Sigmoid colon (tissue), 7 donors: ENCODE measurements around the gene RGS11. TPM values are rescaled to one million over a fixed set of nuclear protein-coding genes. Genes with fewer than 3 reads are reported as not detected.

Source experiments
- DNase-seq: peaks from one replicate; pipeline ENCODE4 v3.0.0-alpha.2; 2019
- H3K27ac ChIP-seq, 4 donors: fragments of 200-600 bp; sonication (generic); one replicate each; pipeline ENCODE4 v1.5.1; 2016 to 2019; ENCODE audit warnings: mild to moderate bottlenecking in 1 of 4
- H3K27me3 ChIP-seq, 3 donors: fragments of 200-600 bp; sonication (generic); one replicate each; pipeline ENCODE4 v1.5.1; 2019; ENCODE audit warnings: mild to moderate bottlenecking in 1 of 3
- H3K36me3 ChIP-seq, 4 donors: fragments of 200-600 bp; sonication (generic); one replicate each; pipeline ENCODE4 v1.5.1; 2016 to 2019
- H3K4me1 ChIP-seq, 4 donors: fragments of 200-600 bp; sonication (generic); one replicate each; pipeline ENCODE4 v1.5.1; 2017 to 2019
- H3K4me3 ChIP-seq, 4 donors: fragments of 200-600 bp; sonication (generic); one replicate each; pipeline ENCODE4 v1.5.1; 2017 to 2019; ENCODE audit warnings: mild to moderate bottlenecking in 2 of 4, moderate library complexity in 1 of 4
- H3K9me3 ChIP-seq, 4 donors: fragments of 200-600 bp in 3 of 4; sonication (generic) in 3 of 4; one replicate each; pipeline versions ENCODE4 v1.5.1 to v1.6.1; 2013 to 2019
- EP300 ChIP-seq, 4 donors: sonication (generic); formaldehyde crosslinking; IDR thresholded peaks; one replicate each; pipeline ENCODE4 v1.6.1; 2017; ENCODE audit warnings: antibody characterized with exemption in 4 of 4
- POLR2A ChIP-seq, 2 donors: fragments of 450-650 bp; IDR thresholded peaks; one replicate each; pipeline ENCODE4 v1.6.1; 2016; ENCODE audit warnings: antibody characterized with exemption in 2 of 2, mild to moderate bottlenecking in 2 of 2, moderate library complexity in 2 of 2
- POLR2AphosphoS5 ChIP-seq, 4 donors: sonication (generic); formaldehyde crosslinking; IDR thresholded peaks; one replicate each; pipeline ENCODE4 v1.6.1; 2017; ENCODE audit warnings: antibody characterized with exemption in 4 of 4
- WGBS, 2 donors: extraction: QIAGEN DNeasy Blood & Tissue Kit; methylation state at CpG; one replicate each; pipeline ENCODE4 v1.1.7; 2013; 5-methylcytosine and 5-hydroxymethylcytosine counted together
- intact Hi-C: fragments of 100-400 bp; cut with DNase I; formaldehyde crosslinking; loops from one replicate; pipeline ENCODE4 v1.15.1; 2023
- polyA plus RNA-seq, 3 donors: library from polyadenylated mRNA; stranded (reverse); fragments of 200-250 nt; gene quantifications; one replicate each; pipeline ENCODE4 v1.2.3, GENCODE V29; 2013
- total RNA-seq, 4 donors: library from RNA; depleted of rRNA; stranded (reverse); fragments of >200 nt; gene quantifications; one replicate each; pipeline ENCODE4 v1.1.0, GENCODE V29; 2016
- TF ChIP-seq, protein P1 (sequence below), 4 experiments: fragments of 450-650 bp in 3 of 4; fragments of 200-600 bp in 1 of 4; IDR thresholded peaks; one replicate each; pipeline ENCODE4 v1.5.1; 2016 to 2019; ENCODE audit warnings: antibody characterized with exemption in 4 of 4, mild to moderate bottlenecking in 3 of 4, moderate library complexity in 2 of 4
- donor health status: healthy with polysubstance abuse.
- donor health status: Bipolar disorder and iron deficiency.
- donor health status: healthy.

The RGS11 gene
- total and polyA plus RNA-seq, 7 donors, result 0.23 to 24.9 (median 6.4) TPM

DNA sequence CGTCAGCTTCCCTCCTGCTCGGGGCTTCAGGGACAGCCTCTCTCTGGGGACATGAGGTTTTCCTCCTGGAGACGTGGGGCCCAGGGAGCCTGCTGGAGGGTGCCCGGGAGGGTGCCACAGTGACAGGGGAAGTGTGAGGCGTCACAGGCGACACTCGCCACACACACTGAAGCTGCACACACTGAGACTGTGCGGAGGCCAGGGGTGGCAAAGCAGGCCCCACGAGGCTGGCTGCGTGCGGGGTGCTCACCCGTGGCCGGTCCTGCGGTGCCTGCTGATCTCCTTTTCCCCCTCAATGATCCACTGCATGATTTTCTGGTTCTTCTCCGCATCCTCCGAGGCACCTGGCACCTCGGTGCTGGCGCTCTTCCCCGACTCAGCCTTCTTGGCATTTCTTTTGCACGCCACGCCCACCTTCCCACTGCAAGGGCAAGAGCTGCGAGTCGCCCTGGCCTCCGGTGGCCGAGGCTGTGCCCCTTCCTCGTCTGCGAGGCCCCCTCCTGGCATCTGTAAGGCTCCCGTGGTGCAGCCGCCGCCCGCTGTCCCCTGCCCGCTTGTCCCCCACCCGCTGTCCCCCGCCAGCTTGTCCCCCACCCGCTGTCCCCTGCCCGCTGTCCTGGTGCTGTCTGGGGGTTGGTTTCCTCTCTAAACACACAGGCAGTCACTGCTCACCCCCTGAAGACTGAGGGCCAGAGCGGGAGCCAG, 21.2 kb upstream of the RGS11 start:
- DNase-seq, result no peak
- TF ChIP-seq EP300 (IDR thresholded peaks at IDR 0.05) (no peak), POLR2AphosphoS5 (IDR thresholded peaks at IDR 0.05) (no peak)
- TF ChIP-seq, protein P1, sequence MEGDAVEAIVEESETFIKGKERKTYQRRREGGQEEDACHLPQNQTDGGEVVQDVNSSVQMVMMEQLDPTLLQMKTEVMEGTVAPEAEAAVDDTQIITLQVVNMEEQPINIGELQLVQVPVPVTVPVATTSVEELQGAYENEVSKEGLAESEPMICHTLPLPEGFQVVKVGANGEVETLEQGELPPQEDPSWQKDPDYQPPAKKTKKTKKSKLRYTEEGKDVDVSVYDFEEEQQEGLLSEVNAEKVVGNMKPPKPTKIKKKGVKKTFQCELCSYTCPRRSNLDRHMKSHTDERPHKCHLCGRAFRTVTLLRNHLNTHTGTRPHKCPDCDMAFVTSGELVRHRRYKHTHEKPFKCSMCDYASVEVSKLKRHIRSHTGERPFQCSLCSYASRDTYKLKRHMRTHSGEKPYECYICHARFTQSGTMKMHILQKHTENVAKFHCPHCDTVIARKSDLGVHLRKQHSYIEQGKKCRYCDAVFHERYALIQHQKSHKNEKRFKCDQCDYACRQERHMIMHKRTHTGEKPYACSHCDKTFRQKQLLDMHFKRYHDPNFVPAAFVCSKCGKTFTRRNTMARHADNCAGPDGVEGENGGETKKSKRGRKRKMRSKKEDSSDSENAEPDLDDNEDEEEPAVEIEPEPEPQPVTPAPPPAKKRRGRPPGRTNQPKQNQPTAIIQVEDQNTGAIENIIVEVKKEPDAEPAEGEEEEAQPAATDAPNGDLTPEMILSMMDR (IDR thresholded peaks at IDR 0.05), result no peak
- Histone ChIP-seq H3K4me3 (no peak overlapping the region), H3K36me3 (peaks cover 9 to 50% (median 26%) of the 10 kb centered on the region in 4 donors), H3K4me1 (no peaks in the 10 kb centered on the region), H3K9me3 (no peaks in the 10 kb centered on the region), H3K27me3 (no peaks in the 10 kb centered on the region), H3K27ac (no peak overlapping the region)
- intact Hi-C loops, result no loop called here
- 89 to 92% methylated on average over 37 of the region's 37 CpGs for WGBS, 2 donors

DNA sequence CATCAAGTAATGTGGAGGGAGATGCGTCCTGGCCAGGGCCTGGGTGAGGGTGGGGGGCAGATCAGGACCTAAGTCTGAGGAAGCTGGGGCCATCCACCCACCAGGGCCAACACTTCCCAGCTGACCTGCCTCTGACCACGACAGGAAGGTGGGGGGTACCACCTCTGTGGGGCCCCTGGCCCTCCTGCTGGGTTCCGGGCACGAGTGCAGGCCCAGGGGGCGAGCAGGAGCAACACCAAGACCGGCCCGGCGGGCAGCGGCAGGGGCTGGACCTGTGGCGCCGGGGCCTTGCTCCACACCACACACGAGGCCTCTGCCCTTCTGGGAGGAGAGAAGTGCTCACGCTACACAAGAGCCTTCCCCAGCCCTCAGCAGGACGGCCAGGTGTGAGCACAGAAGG, 20.5 kb upstream of the RGS11 start:
- H3K4me3 ChIP-seq, result no peak overlapping the region
- no peaks in the 10 kb centered on the region for H3K9me3 ChIP-seq
- no peaks in the 10 kb centered on the region for H3K27me3 ChIP-seq
- no peak for DNase-seq
- H3K4me1 ChIP-seq, result no peaks in the 10 kb centered on the region
- 95% methylated on average over 14 of the region's 14 CpGs for WGBS, 2 donors
- intact Hi-C loops, result no loop called here
- TF ChIP-seq, protein P1 (IDR thresholded peaks at IDR 0.05), result no peak
- TF ChIP-seq EP300 (IDR thresholded peaks at IDR 0.05), result no peak
- TF ChIP-seq POLR2AphosphoS5 (IDR thresholded peaks at IDR 0.05), result no peak
- TF ChIP-seq POLR2A (IDR thresholded peaks at IDR 0.05), result no peak
- peaks cover 9 to 55% (median 28%) of the 10 kb centered on the region in 4 donors for H3K36me3 ChIP-seq
- no peak overlapping the region for H3K27ac ChIP-seq

DNA sequence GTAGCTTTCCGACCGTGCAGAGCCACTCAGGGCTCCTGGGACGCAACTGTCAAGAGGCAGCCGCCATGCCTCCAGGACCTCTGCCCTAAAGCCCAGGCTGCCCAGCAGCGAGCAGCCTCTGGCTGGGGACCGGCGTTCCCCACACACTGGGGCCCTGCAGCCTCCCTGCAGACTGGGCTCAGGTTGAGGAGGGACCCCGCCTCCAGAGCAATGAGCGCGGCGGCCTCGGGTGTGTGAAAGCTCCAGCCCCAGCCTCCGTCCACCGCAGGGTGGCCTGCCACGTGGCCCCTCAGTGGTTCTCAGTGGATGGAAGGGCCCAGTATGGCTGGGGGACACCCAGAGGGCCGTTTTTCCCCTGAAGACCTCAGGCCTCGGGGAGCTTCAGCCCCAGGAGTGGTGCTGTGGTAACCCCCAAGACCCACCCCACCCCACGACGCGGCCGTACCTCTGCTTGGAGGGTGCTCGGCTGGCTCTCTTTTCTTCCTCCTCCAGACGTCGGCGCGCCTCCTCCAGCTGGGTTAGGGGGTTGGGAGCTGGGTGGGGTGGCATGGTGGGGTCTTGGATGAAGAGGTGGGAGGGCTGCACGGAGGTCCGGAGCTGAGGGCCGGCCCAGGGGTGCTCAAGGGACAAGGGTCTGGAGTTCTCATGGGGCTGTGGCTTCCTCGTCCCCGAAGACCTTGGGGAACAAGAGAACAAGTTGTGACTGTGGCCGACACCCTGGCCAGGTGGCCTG, 17.5 kb upstream of the RGS11 start:
- intact Hi-C loops, result no loop called here
- Histone ChIP-seq H3K27me3 (no peaks in the 10 kb centered on the region), H3K27ac (no peak overlapping the region), H3K4me1 (no peaks in the 10 kb centered on the region), H3K4me3 (no peak overlapping the region), H3K36me3 (peaks cover 9 to 81% (median 47%) of the 10 kb centered on the region in 4 donors), H3K9me3 (no peaks in the 10 kb centered on the region)
- DNase-seq, result no peak
- WGBS, 2 donors, result 93 to 96% methylated on average over 32 of the region's 32 CpGs
- no peak for TF ChIP-seq POLR2A (IDR thresholded peaks at IDR 0.05)

DNA sequence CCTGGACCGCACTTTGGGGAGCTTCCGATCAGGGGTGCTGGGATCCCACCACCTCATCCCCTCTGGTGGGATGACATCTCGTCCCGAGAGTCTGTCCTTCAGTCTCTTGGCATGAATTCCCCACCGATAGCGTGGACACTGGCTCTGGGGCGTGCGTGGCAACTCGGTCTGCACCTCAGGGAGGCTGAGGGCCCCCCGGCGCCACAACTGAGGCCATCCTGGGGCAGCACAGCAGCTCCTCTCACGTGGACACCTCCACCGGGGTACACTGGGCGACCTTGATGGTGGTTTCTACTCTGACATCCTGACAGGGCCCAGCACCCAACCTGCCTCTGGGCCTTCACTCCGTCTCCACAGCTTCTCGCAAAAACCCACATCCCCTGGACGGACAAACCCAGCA, 15.8 kb upstream of the RGS11 start:
- H3K9me3 ChIP-seq, result no peaks in the 10 kb centered on the region
- no peak overlapping the region for H3K27ac ChIP-seq
- intact Hi-C loops, result no loop called here
- no peak overlapping the region for H3K4me3 ChIP-seq
- H3K27me3 ChIP-seq, result no peaks in the 10 kb centered on the region
- H3K36me3 ChIP-seq, result peaks cover 9 to 80% (median 40%) of the 10 kb centered on the region in 4 donors
- TF ChIP-seq, protein P1 (IDR thresholded peaks at IDR 0.05), result no peak
- TF ChIP-seq POLR2AphosphoS5 (IDR thresholded peaks at IDR 0.05), result no peak
- TF ChIP-seq POLR2A (IDR thresholded peaks at IDR 0.05), result no peak
- no peak for DNase-seq
- H3K4me1 ChIP-seq, result no peaks in the 10 kb centered on the region
- 90 to 96% methylated on average over 17 of the region's 17 CpGs for WGBS, 2 donors

DNA sequence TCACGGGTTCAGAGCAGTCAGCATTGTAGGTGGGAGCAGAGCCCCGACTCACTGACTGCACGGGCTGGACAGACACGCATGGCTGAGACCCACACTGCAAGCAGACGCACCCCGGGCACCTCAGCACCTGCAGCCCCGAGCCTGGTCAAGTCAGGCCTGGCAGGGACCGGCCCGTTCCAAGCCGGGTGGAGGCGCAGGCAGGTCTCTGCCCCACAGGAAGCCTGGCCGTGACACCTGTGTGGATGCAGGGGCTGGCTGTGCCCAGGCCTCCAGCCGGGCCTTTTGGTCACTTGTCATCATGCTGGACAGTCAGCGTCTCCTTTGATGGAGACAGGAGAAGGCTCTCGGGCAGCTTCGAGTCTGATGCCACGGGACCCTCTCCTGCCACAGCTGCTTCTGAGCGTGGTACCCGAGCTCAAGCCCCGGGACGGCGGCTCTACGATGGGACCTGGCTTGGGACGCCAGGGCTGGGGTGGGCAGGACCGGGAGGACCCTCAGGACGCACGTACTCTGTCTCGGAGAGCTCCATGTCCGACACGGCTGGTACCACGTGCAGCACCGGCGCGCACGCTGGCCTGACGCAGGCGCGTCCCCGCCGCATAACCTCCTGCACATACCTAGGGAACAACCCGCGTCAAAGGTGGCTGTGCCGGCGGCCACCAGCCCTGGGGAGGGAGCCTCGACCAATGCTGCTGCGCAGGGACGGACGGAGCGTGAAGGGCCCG, 15.1 kb upstream of the RGS11 start:
- Histone ChIP-seq H3K27ac (no peak overlapping the region), H3K4me3 (no peak overlapping the region), H3K4me1 (no peaks in the 10 kb centered on the region), H3K36me3 (peaks cover 9 to 73% (median 39%) of the 10 kb centered on the region in 4 donors), H3K9me3 (no peaks in the 10 kb centered on the region), H3K27me3 (no peaks in the 10 kb centered on the region)
- WGBS, 2 donors, result 95 to 96% methylated on average over 50 of the region's 50 CpGs
- intact Hi-C loops, result no loop called here
- TF ChIP-seq EP300 (IDR thresholded peaks at IDR 0.05) (no peak), POLR2AphosphoS5 (IDR thresholded peaks at IDR 0.05) (no peak), POLR2A (IDR thresholded peaks at IDR 0.05) (no peak)
- TF ChIP-seq, protein P1 (IDR thresholded peaks at IDR 0.05), result no peak
- DNase-seq, result no peak
